Fibroblast of pulmonary artery (primary cell): ENCODE data around the gene MTX2.

ENCODE experiments used
- DNase-seq: peaks from one replicate; pipeline ENCODE4 v3.0.0-alpha.2; 2010; ENCODE audit warnings: low read depth
- H3K4me3 ChIP-seq: replicated peaks from 2 replicates; pipeline ENCODE4 v1.5.1; 2011; ENCODE audit warnings: low read depth, mild to moderate bottlenecking, control low read depth, low read length, moderate library complexity
- TF ChIP-seq, protein P1 (sequence below): IDR thresholded peaks from 2 replicates; pipeline ENCODE4 v1.5.1; 2011; ENCODE audit warnings: mild to moderate bottlenecking, control low read depth, low read length, inconsistent platforms; ENCODE audit errors: missing control alignments

The MTX2 gene

DNA sequence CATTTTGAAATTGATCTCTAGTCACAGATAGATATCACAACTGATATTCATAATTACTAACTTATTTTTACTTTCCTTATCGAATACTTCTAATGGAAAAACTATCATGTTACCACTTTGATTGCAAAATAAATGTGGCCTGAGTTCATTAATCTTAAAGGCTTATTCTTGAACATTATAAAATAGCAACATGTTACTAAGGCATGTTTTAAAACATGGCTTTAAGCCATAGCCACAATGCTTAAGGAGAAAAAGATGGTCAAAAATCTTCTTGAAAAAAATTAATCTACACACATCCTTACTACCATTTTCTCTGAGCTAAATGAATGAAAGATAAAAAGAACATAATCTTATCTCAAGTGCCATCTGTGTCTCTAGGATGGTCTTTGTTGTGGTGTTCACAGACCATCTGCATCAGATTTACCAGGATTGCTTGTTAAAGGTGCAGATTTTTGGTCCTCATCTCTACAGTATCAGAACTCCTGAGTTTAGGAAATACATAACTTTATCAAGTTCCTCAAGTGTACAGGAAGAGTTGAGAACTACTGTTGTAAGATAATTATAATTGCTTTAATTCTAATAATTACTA is 15.3 kb downstream of the MTX2 start:
- no peak for DNase-seq
- TF ChIP-seq, protein P1, sequence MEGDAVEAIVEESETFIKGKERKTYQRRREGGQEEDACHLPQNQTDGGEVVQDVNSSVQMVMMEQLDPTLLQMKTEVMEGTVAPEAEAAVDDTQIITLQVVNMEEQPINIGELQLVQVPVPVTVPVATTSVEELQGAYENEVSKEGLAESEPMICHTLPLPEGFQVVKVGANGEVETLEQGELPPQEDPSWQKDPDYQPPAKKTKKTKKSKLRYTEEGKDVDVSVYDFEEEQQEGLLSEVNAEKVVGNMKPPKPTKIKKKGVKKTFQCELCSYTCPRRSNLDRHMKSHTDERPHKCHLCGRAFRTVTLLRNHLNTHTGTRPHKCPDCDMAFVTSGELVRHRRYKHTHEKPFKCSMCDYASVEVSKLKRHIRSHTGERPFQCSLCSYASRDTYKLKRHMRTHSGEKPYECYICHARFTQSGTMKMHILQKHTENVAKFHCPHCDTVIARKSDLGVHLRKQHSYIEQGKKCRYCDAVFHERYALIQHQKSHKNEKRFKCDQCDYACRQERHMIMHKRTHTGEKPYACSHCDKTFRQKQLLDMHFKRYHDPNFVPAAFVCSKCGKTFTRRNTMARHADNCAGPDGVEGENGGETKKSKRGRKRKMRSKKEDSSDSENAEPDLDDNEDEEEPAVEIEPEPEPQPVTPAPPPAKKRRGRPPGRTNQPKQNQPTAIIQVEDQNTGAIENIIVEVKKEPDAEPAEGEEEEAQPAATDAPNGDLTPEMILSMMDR: no peak
- H3K4me3 ChIP-seq: no peak overlapping the region

DNA sequence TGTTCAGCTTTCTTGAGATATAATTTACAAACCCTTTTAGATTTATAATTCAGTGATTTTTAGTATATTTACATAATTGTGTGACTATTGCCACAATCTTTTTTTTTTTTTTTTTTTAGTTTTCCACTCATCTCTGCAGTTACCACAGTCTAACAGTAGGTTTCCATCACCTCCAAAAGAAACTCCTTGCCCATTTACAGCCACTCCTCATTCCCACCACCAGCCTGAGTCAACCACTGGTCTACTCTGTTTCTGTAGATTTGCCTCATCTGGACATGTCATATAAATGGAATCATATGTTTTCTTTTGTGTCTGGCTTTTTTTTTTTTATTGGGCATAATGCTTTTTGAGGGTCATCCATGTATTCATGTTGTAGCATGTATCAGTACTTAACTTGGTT is 16.1 kb downstream of the MTX2 start:
- TF ChIP-seq, protein P1: no peak
- DNase-seq: no peak

DNA sequence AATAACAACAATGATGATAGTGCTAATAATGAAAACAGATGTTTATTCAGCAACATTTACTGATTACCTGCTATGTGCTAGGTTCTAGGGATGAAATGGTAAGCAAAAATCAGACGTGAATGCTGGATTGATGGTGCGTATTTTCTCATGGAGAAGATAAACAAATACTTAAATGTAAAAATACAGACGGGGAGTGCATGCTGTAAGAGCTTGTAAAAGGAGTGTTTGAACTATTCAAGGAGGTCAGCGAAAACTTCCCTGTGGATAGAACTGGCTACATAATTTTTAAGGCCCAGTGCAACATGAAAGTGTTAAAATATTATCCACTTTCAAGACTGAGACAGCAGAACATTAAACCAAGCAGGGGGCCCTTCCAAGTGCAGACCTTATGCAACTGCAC is 22.1 kb downstream of the MTX2 start:
- DNase-seq: no peak
- TF ChIP-seq, protein P1: no peak
- H3K4me3 ChIP-seq: no peak overlapping the region

More for the DNA sequence above, 16.1 kb downstream of the MTX2 start:
- no peak overlapping the region for H3K4me3 ChIP-seq

DNA sequence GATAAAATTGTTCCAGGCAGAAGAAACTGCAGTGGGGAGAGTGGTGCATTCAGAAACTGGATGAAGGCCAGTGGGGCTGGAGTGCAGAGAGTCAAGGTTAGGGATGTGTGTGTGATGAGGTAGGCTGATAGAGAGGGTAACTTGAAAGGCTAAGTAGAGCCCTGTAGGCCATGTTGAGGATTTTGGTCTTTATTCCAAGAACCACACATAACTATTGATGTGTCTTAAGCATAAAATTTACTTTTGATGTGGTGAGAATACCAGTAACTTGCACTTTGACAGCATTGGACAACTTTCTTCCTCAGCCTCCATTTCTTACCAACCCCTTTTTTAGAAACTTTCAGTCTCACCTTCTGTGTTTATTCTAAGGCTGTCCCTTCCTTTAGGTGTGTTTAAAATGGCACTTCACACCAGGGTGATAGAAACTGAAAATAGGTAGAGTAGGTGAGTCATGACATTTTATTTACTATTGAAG is 22.6 kb downstream of the MTX2 start:
- no peak for DNase-seq
- TF ChIP-seq, protein P1: no peak
- H3K4me3 ChIP-seq: no peak overlapping the region

DNA sequence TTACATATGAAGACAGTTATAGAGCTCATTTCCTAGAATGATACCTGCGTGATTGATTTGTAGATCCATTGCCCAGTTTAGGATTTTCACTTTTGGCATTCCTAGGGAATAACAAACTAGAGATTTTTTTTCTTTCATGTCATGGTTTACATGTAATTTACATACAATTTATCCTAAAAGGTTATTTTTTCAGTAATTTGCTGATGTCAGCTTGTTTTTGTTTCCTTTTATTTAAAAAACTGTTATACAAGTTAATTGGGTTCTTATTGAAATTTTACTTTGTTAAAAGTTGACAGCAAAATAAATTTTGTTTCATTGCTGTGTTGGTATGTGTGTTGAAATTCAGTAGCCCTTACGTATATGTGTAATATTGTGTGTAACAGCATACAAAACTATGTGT is 23.4 kb downstream of the MTX2 start:
- TF ChIP-seq, protein P1: no peak
- no peak for DNase-seq
- no peak overlapping the region for H3K4me3 ChIP-seq

DNA sequence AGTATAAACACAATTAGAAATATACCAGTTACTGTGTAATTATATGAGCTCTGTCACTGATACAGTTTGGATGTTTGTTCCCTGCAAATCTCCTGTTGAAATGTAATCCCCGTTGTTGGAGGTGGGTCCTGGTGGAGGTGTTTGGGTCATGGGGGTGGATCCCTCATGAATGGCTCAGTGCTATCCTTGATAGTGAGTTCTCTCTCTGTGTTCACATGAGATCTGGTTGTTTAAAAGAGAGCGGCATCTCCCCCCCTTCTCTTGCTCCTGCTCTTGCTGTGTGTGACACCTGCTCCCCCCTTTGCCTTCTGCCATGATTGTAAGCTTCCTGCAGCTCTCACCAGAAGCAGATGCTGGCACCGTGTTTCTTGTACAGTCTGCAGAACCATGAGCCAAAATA is 24.1 kb downstream of the MTX2 start:
- TF ChIP-seq, protein P1: no peak
- H3K4me3 ChIP-seq: no peak overlapping the region
- DNase-seq: no peak

DNA sequence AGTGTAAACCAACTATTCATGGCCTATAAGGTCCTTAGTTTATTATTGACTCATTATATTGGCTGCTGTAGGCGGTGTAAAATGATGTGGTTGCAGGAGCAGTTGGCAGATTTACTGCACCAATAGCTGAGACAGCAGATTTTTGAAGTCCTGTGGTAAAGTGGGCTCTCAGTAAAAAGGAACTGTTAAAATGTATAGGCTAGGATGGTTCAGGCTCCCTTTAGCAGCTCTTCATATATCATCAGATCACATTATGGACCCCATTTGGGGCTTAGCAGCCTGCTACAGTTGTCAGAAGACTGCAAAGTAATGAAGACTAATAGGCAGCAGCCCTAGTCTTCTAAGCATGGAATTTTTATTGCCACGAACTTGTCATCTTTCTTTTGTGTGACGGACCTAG is 27.8 kb downstream of the MTX2 start:
- no peak for DNase-seq
- TF ChIP-seq, protein P1: no peak
- no peak overlapping the region for H3K4me3 ChIP-seq
